ENCODE data around the gene CEP120.
"Not testable (repeated sequence)": the region's sequence is repeated elsewhere in the genome, so short reads cannot be mapped to it uniquely, and the experiment has no call there.

The CEP120 gene

DNA sequence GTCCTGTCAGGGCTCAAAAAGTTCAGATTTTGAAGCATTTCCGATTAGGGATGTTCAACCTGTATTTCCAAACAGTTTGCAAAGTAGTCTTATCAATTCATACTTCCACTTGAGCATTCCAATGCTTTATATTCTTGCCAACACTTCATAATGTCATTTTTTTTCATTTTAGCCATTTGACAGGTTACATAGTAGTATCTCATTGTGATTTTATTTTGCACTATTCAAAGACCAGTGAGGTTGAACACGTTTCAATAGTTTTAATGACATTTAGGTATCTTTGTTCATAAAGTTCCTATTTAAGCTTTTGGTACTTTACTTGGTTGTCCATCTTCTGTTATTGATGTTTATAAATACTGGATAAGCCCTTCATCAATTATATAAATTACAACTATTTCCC is 71.4 kb downstream of the CEP120 start:
- Mint-ChIP-seq H3K9me3 (no peaks in the 10 kb centered on the region), H3K4me3 (no peak overlapping the region), H3K4me1 (peaks cover 5 to 10% of the 10 kb centered on the region in 2 donors), H3K27me3 (no peaks in the 10 kb centered on the region), H3K36me3 (peaks cover 11 to 23% of the 10 kb centered on the region in 2 donors), H3K27ac (no peak overlapping the region)
- DNase-seq (no peak), ATAC-seq (replicated peaks) (no peak)

DNA sequence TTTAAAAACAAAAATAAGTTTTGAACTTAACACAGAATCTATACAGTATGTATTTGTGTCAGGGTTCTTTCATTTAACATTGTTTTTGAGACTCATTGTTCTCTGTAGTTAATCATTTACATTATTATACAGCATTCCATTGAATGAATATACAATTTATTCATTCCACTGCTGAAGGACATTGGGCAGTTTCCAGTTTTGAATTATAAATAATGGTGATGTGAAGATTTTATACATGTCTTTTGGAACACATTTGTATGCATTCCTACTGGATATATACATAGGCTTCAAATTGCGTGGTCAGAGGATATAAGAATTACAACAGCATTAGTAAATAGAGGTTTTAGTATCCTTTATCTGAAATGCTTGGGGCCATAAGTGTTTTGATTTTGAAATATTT is 72.0 kb downstream of the CEP120 start:
- no peak overlapping the region for H3K4me3 Mint-ChIP-seq
- ATAC-seq (replicated peaks), result no peak
- DNase-seq, result no peak
- H3K4me1 Mint-ChIP-seq, result peaks cover 5 to 10% of the 10 kb centered on the region in 2 donors
- peaks cover 12 to 21% of the 10 kb centered on the region in 2 donors for H3K36me3 Mint-ChIP-seq
- no peak overlapping the region for H3K27ac Mint-ChIP-seq
- H3K27me3 Mint-ChIP-seq, result no peaks in the 10 kb centered on the region
- no peaks in the 10 kb centered on the region for H3K9me3 Mint-ChIP-seq

DNA sequence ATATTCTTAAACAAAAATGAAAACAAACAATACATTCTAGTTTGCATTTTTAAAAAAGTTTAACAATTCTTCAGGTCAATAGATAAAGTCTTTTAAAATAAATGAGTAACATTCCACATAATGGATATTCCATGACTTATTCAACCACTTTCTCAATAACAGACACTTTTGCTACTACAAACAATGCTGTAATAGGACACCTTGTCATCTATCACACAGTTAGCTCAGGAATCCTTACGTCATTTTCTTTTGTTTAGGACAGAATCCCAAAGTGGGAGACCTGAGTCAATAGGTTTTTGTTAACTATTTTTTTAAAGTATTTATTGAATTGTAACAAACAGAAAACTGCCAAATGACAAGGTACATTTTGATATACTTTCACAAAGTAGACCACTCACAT is 72.5 kb downstream of the CEP120 start:
- peaks cover 9 to 22% of the 10 kb centered on the region in 2 donors for H3K36me3 Mint-ChIP-seq
- H3K27me3 Mint-ChIP-seq, result no peaks in the 10 kb centered on the region
- no peak overlapping the region for H3K4me3 Mint-ChIP-seq
- ATAC-seq (replicated peaks) (no peak), DNase-seq (no peak)
- no peaks in the 10 kb centered on the region for H3K9me3 Mint-ChIP-seq
- H3K27ac Mint-ChIP-seq, result no peak overlapping the region
- H3K4me1 Mint-ChIP-seq, result peaks cover 5 to 10% of the 10 kb centered on the region in 2 donors

DNA sequence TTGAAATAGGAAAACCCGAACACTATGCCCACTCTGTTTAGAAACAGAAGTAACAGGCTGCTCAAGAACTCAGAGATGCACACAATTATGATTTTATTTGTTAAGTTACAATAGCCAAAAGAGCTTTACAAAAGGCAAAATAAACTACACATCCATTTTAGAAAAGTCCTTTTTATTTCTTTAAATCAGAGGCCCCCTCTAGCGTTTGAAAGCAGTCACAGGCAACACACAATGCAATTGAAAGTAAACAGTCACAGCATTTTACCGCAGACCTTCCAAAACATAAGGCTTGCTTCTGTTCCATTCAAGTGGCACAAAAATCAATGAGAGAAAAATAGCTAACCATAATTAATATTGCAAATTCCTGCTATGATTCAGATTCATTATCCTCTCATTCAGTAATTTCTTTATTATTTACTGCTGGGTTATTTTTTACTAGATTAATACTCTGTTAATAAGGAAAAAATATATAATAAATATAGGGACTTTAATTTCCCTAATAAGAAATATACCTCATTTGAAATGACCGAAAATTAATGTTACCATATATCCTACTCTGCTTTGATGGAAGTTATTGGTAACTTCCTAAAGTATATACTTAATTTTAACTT is 78.3 kb downstream of the CEP120 start:
- peaks cover 9 to 22% of the 10 kb centered on the region in 2 donors for H3K36me3 Mint-ChIP-seq
- no peak overlapping the region for H3K4me3 Mint-ChIP-seq
- no peak for ATAC-seq (replicated peaks)
- no peaks in the 10 kb centered on the region for H3K4me1 Mint-ChIP-seq
- no peaks in the 10 kb centered on the region for H3K27me3 Mint-ChIP-seq
- H3K27ac Mint-ChIP-seq, result no peak overlapping the region
- DNase-seq, result no peak
- H3K9me3 Mint-ChIP-seq, result no peaks in the 10 kb centered on the region

DNA sequence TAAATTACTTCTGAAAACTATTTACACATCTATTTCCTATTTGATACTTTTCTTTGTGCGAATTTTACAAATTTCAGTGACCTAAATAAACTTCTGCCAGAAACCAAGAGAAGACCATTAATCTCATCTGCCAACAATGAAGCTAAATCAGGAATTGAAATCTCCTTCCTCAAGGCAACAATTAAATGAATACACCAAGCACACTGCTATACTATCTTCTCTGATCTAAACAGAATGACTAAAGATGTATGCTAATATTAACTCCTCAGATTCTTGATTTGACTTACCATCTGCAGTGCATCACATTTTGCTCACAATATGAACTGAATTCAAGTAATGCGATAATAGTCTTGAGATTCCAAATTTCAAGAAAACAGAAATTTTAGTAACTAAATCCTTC is 82.3 kb downstream of the CEP120 start:
- DNase-seq, result no peak
- Mint-ChIP-seq H3K9me3 (no peaks in the 10 kb centered on the region), H3K27me3 (peaks cover 0 to under 1% of the 10 kb centered on the region in 2 donors), H3K36me3 (peaks cover 0 to 6% of the 10 kb centered on the region in 2 donors), H3K27ac (no peak overlapping the region), H3K4me3 (no peak overlapping the region), H3K4me1 (no peaks in the 10 kb centered on the region)
- no peak for ATAC-seq (replicated peaks)

DNA sequence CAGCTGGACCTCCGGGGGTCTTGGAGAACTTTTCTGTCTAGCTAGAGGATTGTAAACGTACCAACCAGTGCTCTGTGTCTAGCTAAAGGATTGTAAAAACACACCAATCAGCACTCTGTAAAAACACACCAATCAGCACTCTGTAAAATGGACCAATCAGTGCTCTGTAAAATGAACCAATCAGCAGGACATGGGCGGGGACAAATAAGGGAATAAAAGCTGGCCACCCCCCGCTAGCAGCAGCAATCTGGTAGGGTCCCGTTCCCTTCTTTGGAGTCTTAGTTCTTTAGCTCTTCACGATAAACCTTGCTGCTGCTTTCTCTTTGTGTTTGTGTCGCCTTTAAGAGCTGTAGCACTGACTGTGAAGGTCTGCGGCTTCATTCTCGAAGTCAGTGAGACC is 114.8 kb downstream of the CEP120 start:
- DNase-seq; H3K9me3 Mint-ChIP-seq; H3K36me3 Mint-ChIP-seq; H3K4me3 Mint-ChIP-seq; H3K4me1 Mint-ChIP-seq; H3K27ac Mint-ChIP-seq; ATAC-seq (replicated peaks): not testable (repeated sequence)
- H3K27me3 Mint-ChIP-seq, result peaks cover 0 to 18% of the 10 kb centered on the region in 2 donors

DNA sequence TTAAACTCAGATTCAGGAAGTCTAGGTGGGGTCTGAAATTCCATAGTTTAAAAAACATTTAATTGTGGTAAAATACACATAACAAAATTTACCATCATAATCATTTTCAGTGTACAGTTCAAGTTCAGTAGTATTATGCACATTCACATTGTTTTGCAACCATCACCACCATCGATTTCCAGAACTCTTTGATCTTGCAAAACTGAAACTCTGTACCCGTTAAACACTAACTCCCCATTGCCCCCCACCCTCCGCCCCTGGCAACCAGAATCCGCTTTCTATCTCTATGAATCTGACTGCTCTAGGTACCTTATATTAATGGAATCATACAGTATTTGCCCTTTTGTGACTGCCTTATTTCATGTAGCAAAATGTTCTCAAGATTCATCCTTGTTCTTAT is 117.5 kb downstream of the CEP120 start:
- H3K27me3 Mint-ChIP-seq, result peaks cover 0 to 17% of the 10 kb centered on the region in 2 donors

DNA sequence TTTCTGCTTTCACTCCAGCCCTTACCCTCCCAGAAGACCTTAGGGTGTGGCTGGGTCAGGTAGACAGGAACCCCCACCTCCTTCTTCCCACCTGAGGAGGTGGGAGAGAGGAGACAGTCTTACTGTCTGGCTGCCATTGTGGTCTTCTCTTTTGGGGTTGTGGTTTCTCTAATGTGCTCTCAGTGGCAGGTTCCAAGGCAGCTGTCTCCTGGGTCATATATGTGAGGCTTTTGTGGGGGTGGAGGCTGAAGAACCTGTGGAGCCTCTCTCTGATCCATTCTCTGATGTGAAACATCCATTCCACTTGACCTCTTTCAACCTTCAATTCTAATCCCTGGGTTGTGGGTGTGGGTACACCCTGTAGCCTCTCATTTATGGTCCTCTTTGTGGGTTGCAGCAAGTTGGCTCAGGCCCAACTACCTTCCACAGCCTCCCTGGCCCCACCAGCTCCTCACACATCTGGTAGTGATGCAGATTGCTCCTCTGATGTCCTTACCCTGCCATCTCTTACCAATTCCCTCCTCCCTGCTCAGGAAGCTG is 118.4 kb downstream of the CEP120 start:
- peaks cover 2 to 7% of the 10 kb centered on the region in 2 donors for H3K9me3 Mint-ChIP-seq
- no peak overlapping the region for H3K4me3 Mint-ChIP-seq
- ATAC-seq (replicated peaks) (no peak), DNase-seq (no peak)
- peaks cover 3 to 23% of the 10 kb centered on the region in 2 donors for H3K27me3 Mint-ChIP-seq
- H3K36me3 Mint-ChIP-seq, result no peaks in the 10 kb centered on the region
- no peaks in the 10 kb centered on the region for H3K4me1 Mint-ChIP-seq
- H3K27ac Mint-ChIP-seq, result no peak overlapping the region

More for the DNA sequence above, 117.5 kb downstream of the CEP120 start:
- Mint-ChIP-seq H3K4me3 (no peak overlapping the region), H3K27ac (no peak overlapping the region), H3K4me1 (no peaks in the 10 kb centered on the region), H3K36me3 (no peaks in the 10 kb centered on the region), H3K9me3 (peaks cover 0 to 2% of the 10 kb centered on the region in 2 donors)
- ATAC-seq (replicated peaks), result no peak
- DNase-seq, result no peak

DNA sequence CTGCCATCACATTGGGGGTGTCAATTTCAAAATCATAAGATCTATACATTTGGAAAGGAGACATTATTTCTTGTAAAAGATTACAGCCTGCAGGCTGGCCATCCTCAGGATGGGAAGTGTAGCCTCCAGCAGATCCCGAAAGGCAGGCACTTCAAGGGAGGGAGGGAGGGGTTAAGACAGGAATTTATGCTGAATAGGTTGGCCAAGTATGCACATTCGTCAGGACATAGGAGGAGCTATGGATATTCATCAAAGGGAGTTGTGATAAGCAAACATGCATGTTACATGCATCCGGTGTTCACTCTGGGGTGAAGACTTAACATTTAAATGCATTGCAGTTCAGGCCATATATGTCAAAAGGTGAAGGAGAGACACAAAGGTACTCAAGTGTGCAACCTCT is 119.4 kb downstream of the CEP120 start:
- H3K9me3 Mint-ChIP-seq, result peaks cover 7 to 11% of the 10 kb centered on the region in 2 donors
- no peaks in the 10 kb centered on the region for H3K36me3 Mint-ChIP-seq
- peaks cover 8 to 31% of the 10 kb centered on the region in 2 donors for H3K27me3 Mint-ChIP-seq
- no peak for ATAC-seq (replicated peaks)
- H3K4me1 Mint-ChIP-seq, result no peaks in the 10 kb centered on the region
- H3K4me3 Mint-ChIP-seq, result no peak overlapping the region
- H3K27ac Mint-ChIP-seq, result no peak overlapping the region
- no peak for DNase-seq

DNA sequence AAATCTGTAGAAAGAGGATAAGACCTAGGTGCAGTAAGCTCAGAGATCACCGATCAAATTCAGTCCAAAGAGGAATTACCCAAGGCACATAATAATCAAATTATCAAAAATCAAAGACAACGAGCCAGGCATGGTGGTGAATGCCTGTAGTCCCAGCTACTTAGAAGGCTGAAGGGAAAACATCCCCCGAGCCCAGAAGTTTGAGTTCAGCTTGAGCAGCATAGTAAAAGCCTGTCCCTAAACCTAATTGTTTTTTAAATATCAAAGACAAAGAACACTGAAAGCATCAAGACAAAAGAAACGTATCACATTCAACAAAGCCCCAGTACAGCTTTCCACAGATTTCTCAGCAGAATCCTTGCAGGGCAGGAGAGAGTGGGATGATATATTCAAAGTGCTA is 122.9 kb downstream of the CEP120 start:
- Mint-ChIP-seq H3K27me3 (peaks cover 8 to 24% of the 10 kb centered on the region in 2 donors), H3K36me3 (no peaks in the 10 kb centered on the region), H3K27ac (no peak overlapping the region), H3K9me3 (peaks cover 7 to 11% of the 10 kb centered on the region in 2 donors), H3K4me1 (no peaks in the 10 kb centered on the region), H3K4me3 (no peak overlapping the region)
- no peak for ATAC-seq (replicated peaks)
- DNase-seq, result no peak

DNA sequence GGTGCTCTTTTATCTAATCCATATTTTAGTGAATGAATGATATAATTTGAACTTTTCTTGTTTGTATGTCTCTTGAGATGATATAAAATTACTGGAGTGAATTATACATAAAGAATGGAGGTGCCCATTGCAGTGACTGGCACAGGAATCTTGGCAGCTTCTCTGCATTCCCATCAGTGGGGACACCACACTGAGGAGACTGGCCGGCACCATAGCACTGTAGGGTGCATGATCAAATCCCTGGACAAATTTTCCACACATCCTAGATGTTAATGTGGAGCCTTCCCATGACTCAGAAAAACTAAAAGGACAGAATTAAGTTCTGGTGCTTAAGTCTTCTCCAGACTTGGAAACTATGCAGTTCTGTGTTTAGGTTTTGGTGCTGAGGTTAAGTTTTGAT is 124.1 kb downstream of the CEP120 start:
- Mint-ChIP-seq H3K9me3 (peaks cover 7 to 11% of the 10 kb centered on the region in 2 donors), H3K4me3 (no peak overlapping the region), H3K36me3 (no peaks in the 10 kb centered on the region), H3K4me1 (no peaks in the 10 kb centered on the region), H3K27ac (no peak overlapping the region), H3K27me3 (peaks cover 8 to 19% of the 10 kb centered on the region in 2 donors)
- DNase-seq, result no peak
- no peak for ATAC-seq (replicated peaks)

DNA sequence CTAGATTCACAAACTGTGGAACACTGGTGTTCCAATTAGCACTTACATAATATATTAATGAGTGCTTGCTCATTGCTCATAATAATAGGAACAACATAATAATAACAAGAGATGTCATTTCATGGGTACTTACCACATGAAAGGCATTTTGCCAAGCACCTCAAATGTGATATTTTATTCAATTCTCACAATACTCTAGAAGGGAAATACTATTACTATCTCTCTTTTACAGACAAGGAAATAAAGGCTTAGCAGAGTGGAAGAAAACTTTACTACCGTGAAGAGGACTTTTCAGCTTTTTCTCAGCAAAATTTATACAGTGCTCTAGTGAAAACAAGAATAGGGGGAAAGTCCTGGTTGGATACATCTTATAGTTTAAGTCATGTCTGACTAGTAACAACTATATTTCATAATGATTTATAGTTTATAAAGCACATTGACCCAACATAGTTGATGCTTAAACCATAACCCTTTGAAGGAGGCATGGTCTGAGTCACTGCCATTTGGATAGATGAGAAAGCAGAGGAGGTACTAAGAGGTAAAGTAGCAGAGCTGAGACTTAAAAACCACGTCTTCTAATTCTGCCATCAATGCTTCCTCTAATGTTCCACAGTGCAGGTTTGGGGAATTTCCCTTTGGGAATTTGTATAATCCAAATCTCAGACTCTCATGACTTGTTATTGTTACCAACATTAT is 124.7 kb downstream of the CEP120 start:
- Mint-ChIP-seq H3K9me3 (peaks cover 7 to 11% of the 10 kb centered on the region in 2 donors), H3K27ac (no peak overlapping the region), H3K4me3 (no peak overlapping the region), H3K36me3 (no peaks in the 10 kb centered on the region), H3K4me1 (no peaks in the 10 kb centered on the region), H3K27me3 (peaks cover 12 to 24% of the 10 kb centered on the region in 2 donors)
- DNase-seq (no peak), ATAC-seq (replicated peaks) (no peak)

DNA sequence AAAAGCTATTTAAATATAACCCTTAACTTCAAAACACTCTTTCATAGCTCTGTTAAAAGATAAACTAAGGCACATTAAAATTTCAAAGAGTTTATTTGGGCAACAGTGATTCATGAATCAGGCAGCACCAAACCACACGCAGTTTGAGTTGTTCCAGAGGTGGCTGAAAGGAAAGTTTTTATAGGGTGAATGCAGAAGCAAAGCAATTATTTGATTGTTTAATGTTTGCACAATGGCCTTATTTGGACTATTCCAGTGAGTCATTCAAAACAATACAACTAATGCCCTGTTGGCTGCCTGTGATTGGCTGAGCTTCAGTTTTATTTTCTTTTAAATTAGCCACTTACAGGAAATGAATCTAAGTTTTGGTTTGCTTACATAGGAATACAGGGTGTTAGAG is 125.3 kb downstream of the CEP120 start:
- peaks cover 12 to 24% of the 10 kb centered on the region in 2 donors for H3K27me3 Mint-ChIP-seq

DNA sequence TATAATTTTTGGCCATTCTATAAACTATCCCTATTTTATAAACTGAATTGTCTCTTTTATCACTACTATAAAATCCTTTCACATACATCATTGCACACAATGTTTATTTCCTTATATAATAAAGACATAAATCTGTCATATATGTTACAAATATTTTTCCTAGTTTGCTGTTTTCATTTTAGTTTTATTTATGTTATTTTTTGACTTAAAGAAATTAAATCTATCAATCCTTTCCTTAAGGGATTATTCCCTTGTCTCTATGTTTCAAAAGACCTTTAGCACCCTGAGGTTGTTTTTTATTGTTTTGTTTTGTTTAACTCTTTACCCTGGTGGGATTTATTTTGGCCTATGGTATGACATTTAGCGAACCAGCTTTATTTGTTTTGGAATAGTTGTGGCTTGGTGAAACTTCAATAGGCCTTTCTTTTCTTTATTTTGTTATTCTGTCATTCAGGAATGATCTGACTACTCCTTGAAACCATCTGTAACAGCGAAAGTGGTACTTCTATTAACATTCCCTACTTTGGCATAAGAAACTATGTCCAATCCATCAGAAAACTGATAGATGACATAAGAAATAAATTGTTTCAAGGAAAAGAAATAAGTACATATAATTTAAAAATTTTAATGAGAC is 125.9 kb downstream of the CEP120 start:
- no peak for DNase-seq
- no peaks in the 10 kb centered on the region for H3K36me3 Mint-ChIP-seq
- peaks cover 12 to 24% of the 10 kb centered on the region in 2 donors for H3K27me3 Mint-ChIP-seq
- peaks cover 7 to 11% of the 10 kb centered on the region in 2 donors for H3K9me3 Mint-ChIP-seq
- no peak overlapping the region for H3K4me3 Mint-ChIP-seq
- no peak overlapping the region for H3K27ac Mint-ChIP-seq
- H3K4me1 Mint-ChIP-seq, result no peaks in the 10 kb centered on the region
- ATAC-seq (replicated peaks), result no peak

More for the DNA sequence above, 125.3 kb downstream of the CEP120 start:
- Mint-ChIP-seq H3K36me3 (no peaks in the 10 kb centered on the region), H3K4me3 (no peak overlapping the region), H3K9me3 (peaks cover 7 to 11% of the 10 kb centered on the region in 2 donors), H3K27ac (no peak overlapping the region), H3K4me1 (no peaks in the 10 kb centered on the region)
- DNase-seq (no peak), ATAC-seq (replicated peaks) (no peak)

All from stimulated activated naive B cell treated with anti-CD40 and anti-IgM and Interleukin-4, amounts not matched to agents 10 μg/mL and 1 μg/mL and 100 μg/mL, for 72 hours (primary cell).